Smooth muscle cell (in vitro differentiated cells): Measurements from ENCODE around the gene ALX1. TPM values are rescaled to one million over a fixed set of nuclear protein-coding genes. Genes with fewer than 3 reads are reported as not detected.

Experiments
- DNase-seq: peaks from one replicate; lab custom pipeline; 2025; ENCODE audit not compliant: unreplicated experiment; lab: John Stamatoyannopoulos, UW
- H2AFZ ChIP-seq: fragments of 200-600 bp; sonication (generic); 2 replicates; pipeline ENCODE4 v1.6.0; 2016; ENCODE audit warnings: antibody characterized with exemption, low read depth, mild to moderate bottlenecking
- H3F3A ChIP-seq: fragments of 200-600 bp; sonication (generic); 2 replicates; pipeline ENCODE4 v1.6.0; 2017; ENCODE audit warnings: antibody characterized with exemption, low read depth
- H3K27ac ChIP-seq: fragments of 200-600 bp; sonication (generic); 2 replicates; pipeline ENCODE4 v1.5.1; 2016; ENCODE audit warnings: low read depth, mild to moderate bottlenecking
- H3K27me3 ChIP-seq: fragments of 200-600 bp; sonication (generic); 2 replicates; pipeline ENCODE4 v1.6.1; 2016; ENCODE audit warnings: low read depth, mild to moderate bottlenecking
- H3K36me3 ChIP-seq: fragments of 200-600 bp; sonication (generic); 2 replicates; pipeline ENCODE4 v1.5.1; 2016; ENCODE audit warnings: low read depth
- H3K4me1 ChIP-seq: fragments of 200-600 bp; sonication (generic); 2 replicates; pipeline ENCODE4 v1.5.1; 2016; ENCODE audit warnings: low read depth
- H3K4me2 ChIP-seq: fragments of 200-600 bp; sonication (generic); 2 replicates; pipeline ENCODE4 v1.6.0; 2016; ENCODE audit warnings: mild to moderate bottlenecking
- H3K4me3 ChIP-seq: fragments of 200-600 bp; sonication (generic); 2 replicates; pipeline ENCODE4 v1.5.1; 2016; ENCODE audit warnings: mild to moderate bottlenecking
- H3K79me2 ChIP-seq: fragments of 200-600 bp; sonication (generic); 2 replicates; pipeline ENCODE4 v1.6.0; 2016; ENCODE audit warnings: low read depth, mild to moderate bottlenecking
- H3K9ac ChIP-seq: fragments of 200-600 bp; sonication (generic); 2 replicates; pipeline ENCODE4 v1.6.0; 2016; ENCODE audit warnings: low read depth
- H3K9me3 ChIP-seq: fragments of 200-600 bp; sonication (generic); replicated peaks from 2 replicates; pipeline ENCODE4 v1.5.1; 2016; ENCODE audit warnings: low read depth
- H4K20me1 ChIP-seq: fragments of 200-600 bp; sonication (generic); 2 replicates; pipeline ENCODE4 v1.6.0; 2016; ENCODE audit warnings: low read depth
- CTCF ChIP-seq: fragments of 200-600 bp; sonication (generic); IDR thresholded peaks from 2 replicates; pipeline ENCODE4 v1.5.1; 2017; ENCODE audit warnings: borderline replicate concordance, mild to moderate bottlenecking, antibody characterized with exemption; ENCODE audit not compliant: insufficient read depth, poor library complexity, severe bottlenecking
- polyA plus RNA-seq: library from polyadenylated mRNA; unstranded; fragments of >200 nt; fragmentation: Nextera tagmentation; extraction: Ambion mirVana; gene quantifications from 2 replicates; pipeline ENCODE4 v1.2.1, GENCODE V29; 2016
- total RNA-seq: library from RNA; depleted of rRNA; stranded (reverse); fragments of >200 nt; gene quantifications from 2 replicates; pipeline ENCODE4 v1.2.3, GENCODE V29; 2014

ALX1 gene
- total and polyA plus RNA-seq, 2 experiments from 2014 or later: 3.1 to 3.5 TPM

- TF ChIP-seq CTCF: no peak
- H3K9ac ChIP-seq: no peak overlapping the region
- H3K27me3 ChIP-seq: peaks cover 79% of the 10 kb centered on the region
- no peaks in the 10 kb centered on the region for H3K9me3 ChIP-seq
- H4K20me1 ChIP-seq: no peaks in the 10 kb centered on the region
- no peak overlapping the region for H3K27ac ChIP-seq
- no peaks in the 10 kb centered on the region for H3K36me3 ChIP-seq
- H3K4me3 ChIP-seq: no peak overlapping the region
- no peak for DNase-seq
- no peak overlapping the region for H2AFZ ChIP-seq
- no peaks in the 10 kb centered on the region for H3K4me1 ChIP-seq
- H3K79me2 ChIP-seq: no peaks in the 10 kb centered on the region
- no peaks in the 10 kb centered on the region for H3F3A ChIP-seq
- no peak overlapping the region for H3K4me2 ChIP-seq
These were observed 70.3 kb downstream of the ALX1 start for GRCh38 chr12:85350356-85350755.

Other genes starting within 250 kb of the ALX1 start
- 0.04 TPM in 1 of 2 replicates, not detected in the other for gene TSPAN19, start 243.9 kb upstream of the ALX1 start, total RNA-seq
- not detected in 2 replicates for gene TSPAN19, start 243.9 kb upstream of the ALX1 start, polyA plus RNA-seq
- 0.49 and 1.3 TPM in 2 replicates for gene LRRIQ1, start 243.9 kb upstream of the ALX1 start, total RNA-seq
- gene LRRIQ1, start 243.9 kb upstream of the ALX1 start, polyA plus RNA-seq: 1.3 and 3.0 TPM in 2 replicates